ENCODE results near the gene DCC. TPM values are rescaled to one million over a fixed set of nuclear protein-coding genes. Genes with fewer than 3 reads are reported as not detected.

The DCC gene
- total and polyA plus RNA-seq, 2 of the 8 experiments (the other 6 are each of a cell fraction or from before 2014, with no cell fraction given): 0.14 to 1.4 TPM

- no peak for TF ChIP-seq CHD7 (IDR thresholded peaks at IDR 0.05; ENCODE audit: insufficient replicate concordance, low read length)
- no peak for TF ChIP-seq E2F6 (IDR thresholded peaks at IDR 0.05)
- no peak for TF ChIP-seq SUZ12 (IDR thresholded peaks at IDR 0.05; ENCODE audit: low read length)
- TF ChIP-seq EZH2 (IDR thresholded peaks at IDR 0.05; ENCODE audit: low read depth, low read length, severe bottlenecking): no peak
- no peak for TF ChIP-seq TCF12 (IDR thresholded peaks at IDR 0.05; ENCODE audit: low read depth, low read length)
- TF ChIP-seq SAP30 (IDR thresholded peaks at IDR 0.05; ENCODE audit: insufficient read depth, insufficient replicate concordance, low read length): no peak
- TF ChIP-seq KDM1A (IDR thresholded peaks at IDR 0.05; ENCODE audit: borderline replicate concordance, low read length): no peak
- TF ChIP-seq ATF3 (IDR thresholded peaks at IDR 0.05; ENCODE audit: insufficient read depth, low read depth, low read length): no peak
- no peak for TF ChIP-seq SP2 (IDR thresholded peaks at IDR 0.05; ENCODE audit: low read length)
Observed at GRCh38 chr18:52342456-52342855, 2.5 kb downstream of the DCC start (continued).

Measured in H1 (cell line).